HG03460 (cell line): ENCODE data around the gene FGF11.

ENCODE experiments used
- ATAC-seq: cut with Tn5 transposase; IDR thresholded peaks from one replicate; pipeline ENCODE4 v1.9.1; 2021; ENCODE audit not compliant: unreplicated experiment

The FGF11 gene

GRCh38 chr17:7408252-7408727 is 31.0 kb upstream of the FGF11 start:
- no peak for ATAC-seq

DNA sequence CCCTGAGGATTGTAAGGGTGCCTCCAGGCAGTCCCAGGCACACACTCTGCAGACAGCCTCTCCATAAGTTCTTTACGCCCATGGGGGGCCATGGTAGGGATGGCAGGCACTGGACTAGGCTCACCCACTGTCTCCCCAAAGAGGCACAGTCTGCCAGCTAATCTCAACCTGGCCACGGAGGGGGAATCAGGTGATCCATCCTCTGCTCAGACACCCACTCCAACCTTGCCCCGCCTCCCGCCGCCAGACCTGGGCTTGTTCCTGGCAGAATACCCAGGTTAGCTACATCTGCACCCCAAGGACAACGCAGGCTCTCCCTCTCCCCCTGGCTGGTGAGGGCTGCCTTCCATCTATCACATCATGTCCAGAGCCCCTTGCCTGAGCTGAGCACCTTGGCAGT is 30.4 kb upstream of the FGF11 start:
- no peak for ATAC-seq

DNA sequence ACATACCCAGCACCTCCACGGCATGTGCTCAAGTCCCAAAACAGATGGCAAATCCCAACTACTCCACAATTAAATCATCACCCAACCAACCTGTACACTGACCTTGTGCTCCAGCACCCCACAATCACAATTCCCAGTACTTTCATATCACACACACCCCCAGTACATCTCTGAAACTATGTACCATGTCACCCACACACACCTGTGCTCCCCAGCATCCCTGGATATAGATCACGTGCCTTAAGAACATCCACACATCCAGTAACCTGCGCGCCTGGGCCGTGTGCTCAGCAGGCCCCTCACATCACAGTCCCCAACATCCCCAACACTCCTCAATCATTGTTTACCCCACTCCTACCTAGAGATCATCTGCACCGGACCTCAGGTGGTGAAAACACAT is 29.6 kb upstream of the FGF11 start:
- ATAC-seq = no peak

DNA sequence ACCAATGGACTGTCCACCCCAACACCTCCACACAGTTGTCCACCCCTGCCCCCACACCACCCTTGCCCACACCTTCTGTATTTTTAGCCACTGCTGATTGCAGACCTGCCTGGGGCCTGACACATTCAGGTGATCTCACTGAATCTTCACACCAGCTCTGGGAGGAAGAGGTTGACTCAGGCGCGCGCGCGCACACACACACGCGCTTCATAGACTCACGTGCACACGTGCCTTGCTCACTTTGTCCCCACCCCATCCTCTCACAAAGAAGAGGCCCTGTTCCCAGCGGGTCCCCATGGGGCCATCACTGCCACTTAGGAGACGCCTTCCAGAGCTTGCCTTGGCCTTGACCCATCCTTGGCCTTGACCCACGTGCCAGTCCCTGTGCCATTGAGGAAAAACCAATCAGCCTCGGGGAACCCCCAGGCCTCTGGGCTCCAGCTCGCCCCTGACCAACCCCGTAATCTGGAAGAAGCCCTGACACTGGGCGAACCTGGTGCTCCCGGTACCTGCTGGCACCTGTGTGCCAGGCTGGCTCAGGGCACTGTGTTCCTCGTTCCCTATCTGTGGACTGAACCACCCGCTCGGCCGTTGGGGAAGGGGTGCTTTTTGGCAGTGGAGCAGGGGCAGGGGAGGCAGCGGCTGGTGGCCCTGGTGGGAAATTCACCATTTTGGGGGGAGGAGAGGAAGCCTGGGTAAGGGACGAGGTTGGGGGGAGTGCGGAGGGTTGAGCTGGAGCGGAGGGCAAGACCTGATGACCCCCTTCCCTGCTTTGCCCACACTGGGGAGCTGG is 28.5 kb upstream of the FGF11 start:
- no peak for ATAC-seq

DNA sequence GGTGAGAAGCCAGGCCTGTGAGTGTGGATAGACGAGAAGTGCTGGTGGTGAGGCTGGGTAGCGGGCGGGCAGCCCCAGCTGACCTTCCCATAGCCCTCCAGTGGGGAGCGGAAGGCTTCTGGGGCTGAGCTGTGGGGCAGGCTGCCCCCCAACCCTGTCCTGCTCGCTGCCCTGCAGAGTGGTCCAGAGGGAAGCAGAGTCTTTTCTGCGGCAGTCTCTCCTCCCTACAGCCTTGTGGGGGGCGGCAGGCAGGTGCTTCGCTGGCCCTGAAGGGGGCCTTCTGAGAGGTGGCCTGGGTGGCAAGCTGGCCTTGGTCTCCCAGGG is 27.9 kb upstream of the FGF11 start:
- no peak for ATAC-seq

- ATAC-seq = no peak
Observed at GRCh38 chr17:7413346-7413985, 25.8 kb upstream of the FGF11 start.

- no peak for ATAC-seq
Observed at GRCh38 chr17:7414837-7415236, 24.5 kb upstream of the FGF11 start.

- no peak for ATAC-seq
Observed at GRCh38 chr17:7415784-7416183, 23.5 kb upstream of the FGF11 start.

DNA sequence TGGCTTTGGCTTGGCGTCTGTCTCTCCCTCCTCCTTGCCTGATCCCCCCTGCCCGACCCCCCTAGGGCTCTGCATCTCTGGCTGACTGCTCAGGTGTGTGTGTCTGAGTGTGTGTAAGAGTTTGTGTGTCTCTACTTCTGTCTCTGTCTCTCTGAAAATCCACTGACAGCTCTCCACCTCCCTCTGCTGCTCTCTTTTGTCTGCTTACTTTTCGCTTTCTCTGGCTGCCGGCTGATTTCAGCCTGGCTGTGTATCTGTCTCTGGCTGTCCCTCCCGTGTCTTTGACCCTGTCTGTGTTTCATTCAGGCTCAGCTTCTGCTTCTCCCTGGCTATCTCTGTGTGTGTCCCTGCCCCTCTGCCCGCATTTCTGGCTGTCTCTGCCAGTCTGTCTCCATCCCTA is 23.0 kb upstream of the FGF11 start:
- ATAC-seq = no peak

GRCh38 chr17:7417056-7417655 is 22.2 kb upstream of the FGF11 start:
- ATAC-seq = no peak

DNA sequence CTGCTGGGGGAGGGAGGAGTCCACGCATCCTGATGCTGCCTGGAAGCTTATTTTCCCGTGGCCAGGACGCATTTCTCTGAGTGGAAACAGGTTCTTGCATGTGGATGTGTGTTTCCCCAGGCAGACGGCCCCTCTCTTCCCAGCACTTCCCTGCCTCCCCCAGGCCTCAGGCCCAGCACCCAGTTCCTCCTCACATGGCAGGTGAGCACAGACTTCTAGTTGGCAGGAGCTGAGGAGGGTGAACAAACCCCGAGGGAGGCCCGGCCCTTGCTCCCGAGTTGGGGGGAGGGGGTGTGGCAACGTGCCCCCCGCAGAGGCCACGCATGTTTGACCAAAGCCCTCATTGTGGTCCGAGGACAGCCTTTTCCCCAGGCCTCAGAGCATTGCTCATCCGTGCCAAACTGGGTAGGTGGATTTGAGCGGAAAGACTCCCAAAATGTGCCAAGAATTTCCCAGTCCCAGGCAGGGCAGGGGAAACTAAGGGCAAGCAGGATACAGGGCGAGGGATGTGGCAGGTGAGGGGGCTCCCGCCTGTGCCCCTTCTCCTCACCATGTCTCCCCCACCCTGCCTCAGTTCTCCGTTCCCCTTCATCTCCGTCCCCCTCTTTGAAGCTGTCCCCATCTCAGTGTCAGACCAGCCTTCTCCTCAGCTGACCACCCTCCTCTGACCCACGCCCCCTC is 20.7 kb upstream of the FGF11 start:
- no peak for ATAC-seq

GRCh38 chr17:7419819-7420610 is 19.3 kb upstream of the FGF11 start, which contains the start of gene SPEM1:
Gene SPEM1 (plus strand): TSS chr17:7420324. CDS start chr17:7420385, 61 bp downstream.
- ATAC-seq = no peak

GRCh38 chr17:7421186-7421585 is 18.1 kb upstream of the FGF11 start:
- no peak for ATAC-seq

- no peak for ATAC-seq
Observed at GRCh38 chr17:7423679-7424078, 15.6 kb upstream of the FGF11 start.

- no peak for ATAC-seq
Observed at GRCh38 chr17:7425316-7425715, 14.0 kb upstream of the FGF11 start, which contains the start of gene SPEM2. Gene SPEM2 (plus strand): TSS chr17:7425616. CDS start chr17:7425689, 73 bp downstream.

DNA sequence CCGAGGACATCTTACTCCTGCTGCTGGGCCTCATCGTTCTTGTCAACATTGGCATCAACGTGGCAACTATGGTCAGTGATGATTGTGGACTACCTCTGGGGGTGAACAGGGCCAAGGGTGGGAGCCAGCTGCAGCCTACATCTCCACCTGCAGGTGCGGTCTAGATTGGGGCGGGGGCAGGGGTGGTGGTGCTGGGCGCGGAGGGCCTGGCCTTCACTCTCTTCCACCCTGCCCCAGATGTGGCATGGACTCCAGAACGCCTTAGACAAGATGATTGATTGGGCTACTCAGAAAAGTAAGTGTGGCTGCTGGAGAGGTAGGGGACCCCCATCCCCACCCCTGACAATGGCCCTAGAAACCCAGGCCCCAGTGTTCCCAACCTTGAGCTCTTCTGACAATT is 13.6 kb upstream of the FGF11 start:
- no peak for ATAC-seq

- ATAC-seq = no peak
Observed at GRCh38 chr17:7426203-7426863, 13.0 kb upstream of the FGF11 start.

GRCh38 chr17:7426896-7427489 is 12.3 kb upstream of the FGF11 start:
- ATAC-seq = no peak

DNA sequence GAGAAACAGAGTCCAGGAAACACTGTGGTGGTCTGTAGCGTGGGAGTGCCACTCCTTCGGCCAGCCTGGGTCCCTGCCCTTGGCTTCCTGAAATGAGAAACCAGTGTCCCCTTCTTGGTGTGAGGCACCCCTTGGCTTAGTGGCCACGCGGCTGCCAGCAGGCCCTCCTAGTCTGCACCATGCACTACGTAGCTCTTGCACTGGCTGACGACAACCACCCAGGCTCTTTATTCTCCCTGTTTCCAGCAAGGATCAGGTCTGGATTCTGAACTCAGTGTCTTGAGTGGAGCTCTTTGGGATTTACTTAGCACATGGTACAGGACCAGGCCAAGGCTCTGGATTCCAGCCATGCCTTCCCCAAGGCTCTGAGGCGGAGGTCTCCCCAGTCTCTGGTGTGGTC is 11.8 kb upstream of the FGF11 start:
- ATAC-seq = no peak

DNA sequence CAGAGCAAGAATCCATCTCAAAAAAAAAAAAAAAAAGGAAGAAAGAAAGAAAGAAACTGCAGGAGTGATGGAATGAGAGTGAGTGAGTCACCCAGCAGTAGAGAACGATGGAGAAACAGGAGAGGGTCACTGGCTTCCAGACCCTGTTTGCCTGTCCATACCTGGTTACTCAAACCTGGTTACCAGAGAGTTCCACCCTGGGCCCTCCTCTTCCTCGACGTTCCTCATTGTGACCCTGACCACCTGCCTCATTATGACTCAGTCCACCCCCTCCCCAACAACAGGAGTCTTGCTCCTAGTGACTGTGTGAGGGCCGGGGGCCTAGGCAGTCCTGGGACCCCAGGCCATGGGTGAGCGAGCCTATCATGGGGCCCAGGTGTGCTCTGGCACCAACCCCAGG is 10.8 kb upstream of the FGF11 start, which contains the start of gene SPEM3:
SPEM3 (plus strand) TSS at position 301 of the 400 bp plus-strand sequence; CDS start at position 347, 46 bp downstream.
- no peak for ATAC-seq
